Sigmoid colon (tissue), 4 donors: ENCODE measurements around the gene ANAPC4.
A peak's percentile ranks its signal among the peaks of the same experiment; 100 is the strongest.

ENCODE experiments used
- CTCF ChIP-seq, 4 experiments: fragments of 450-650 bp in 3 of 4; fragments of 200-600 bp in 1 of 4; IDR thresholded peaks; one replicate each; pipeline ENCODE4 v1.5.1; 2016 to 2019; ENCODE audit warnings: antibody characterized with exemption in 4 of 4, mild to moderate bottlenecking in 3 of 4, moderate library complexity in 2 of 4
- EP300 ChIP-seq, 4 donors: sonication (generic); formaldehyde crosslinking; IDR thresholded peaks; one replicate each; pipeline ENCODE4 v1.6.1; 2017; ENCODE audit warnings: antibody characterized with exemption in 4 of 4
- POLR2A ChIP-seq, 2 donors: fragments of 450-650 bp; IDR thresholded peaks; one replicate each; pipeline ENCODE4 v1.6.1; 2016; ENCODE audit warnings: antibody characterized with exemption in 2 of 2, mild to moderate bottlenecking in 2 of 2, moderate library complexity in 2 of 2

DNA sequence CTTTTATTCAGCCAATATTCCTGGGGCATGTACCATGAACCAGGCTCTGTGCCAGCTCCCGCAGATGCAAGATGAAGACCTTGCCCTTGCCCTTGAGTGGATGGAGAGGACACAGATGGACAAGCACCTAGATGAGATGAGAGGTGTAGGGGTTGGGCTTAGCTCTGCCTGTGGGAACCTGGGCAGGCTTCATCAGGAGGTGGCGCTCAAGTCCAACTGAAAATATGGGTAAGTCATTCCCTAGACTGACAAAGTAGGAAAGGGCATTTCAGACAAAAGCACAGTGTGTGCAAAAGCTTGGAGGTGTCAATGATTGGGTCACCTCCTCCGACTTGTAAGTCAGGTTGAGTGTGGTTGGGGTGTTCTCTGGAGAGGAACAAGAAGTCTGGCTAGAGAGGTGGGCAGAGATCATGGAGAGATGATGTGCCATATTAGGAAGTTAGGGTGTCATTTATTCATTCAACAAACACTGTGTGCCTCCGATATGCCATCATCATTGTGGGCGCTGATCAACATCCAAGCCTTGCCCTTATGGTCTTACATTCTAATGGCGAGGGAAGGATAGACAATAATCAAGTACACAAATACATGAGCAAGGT is 64.6 kb downstream of the ANAPC4 start:
- no peak for TF ChIP-seq EP300 (IDR thresholded peaks at IDR 0.05)
- no peak for TF ChIP-seq POLR2A (IDR thresholded peaks at IDR 0.05)
- TF ChIP-seq CTCF (IDR thresholded peaks at IDR 0.05), result peak in 1 of 4 experiments; percentile 31
